Pancreas (tissue), 10 donors: Measurements from ENCODE around the gene CHAC1. TPM values are rescaled to one million over a fixed set of nuclear protein-coding genes. Genes with fewer than 3 reads are reported as not detected.

Source experiments
- ATAC-seq, 4 donors: fragments of 200-7000 bp; cut with Tn5 transposase; one replicate each; pipeline versions ENCODE4 v1.8.0 to v1.9.1; 2020; ENCODE audit warnings: mild to moderate bottlenecking in 4 of 4, moderate library complexity in 4 of 4
- DNase-seq, 6 donors: peaks; one replicate each; pipeline ENCODE4 v3.0.0-alpha.2; 2020
- FAIRE-seq: peaks from 2 replicates; lab custom pipeline; 2012; peaks lifted over from hg19 to GRCh38; lab: Jason Lieb, UNC
- H3K27ac ChIP-seq, 4 donors: fragments of 200-600 bp; sonication (generic); 1 replicate in 3 of 4; 2 replicates in 1 of 4; pipeline versions ENCODE4 v1.5.0 to v1.8.0; 2020
- H3K27me3 ChIP-seq, 4 donors: fragments of 200-600 bp; one replicate each; pipeline ENCODE4 v1.8.0; 2021
- H3K36me3 ChIP-seq, 3 donors: fragments of 200-600 bp; sonication (generic) in 1 of 3; one replicate each; pipeline versions ENCODE4 v1.5.0 to v1.8.0; 2020 to 2021
- H3K4me1 ChIP-seq, 3 donors: fragments of 200-600 bp; one replicate each; pipeline ENCODE4 v1.8.0; 2021
- H3K4me3 ChIP-seq, 4 donors: fragments of 200-600 bp; sonication (generic) in 2 of 4; one replicate each; pipeline versions ENCODE4 v1.5.0 to v1.8.0; 2020 to 2021
- H3K9me3 ChIP-seq, 4 donors: fragments of 200-600 bp; one replicate each; pipeline ENCODE4 v1.8.0; 2021
- WGBS, 2 donors: extraction: QIAGEN DNeasy Blood & Tissue Kit; methylation state at CpG; one replicate each; pipeline ENCODE4 v1.1.7; 2013; 5-methylcytosine and 5-hydroxymethylcytosine counted together
- intact Hi-C, 3 donors: fragments of 100-400 bp; cut with DNase I; formaldehyde crosslinking; loops; one replicate each; pipeline versions ENCODE4 v1.11.1 to v1.14.2; 2022
- polyA plus RNA-seq, 2 donors: library from polyadenylated mRNA; stranded (reverse); fragments of 200-250 nt; gene quantifications; one replicate each; pipeline ENCODE4 v1.2.3, GENCODE V29; 2013
- total RNA-seq, 6 donors: library from RNA; stranded (reverse); fragmentation: NEBNext Ultra II Directional in 4 of 6; extraction: Animal tissue kit (Norgen Biotek cat#: 25700) in 4 of 6; gene quantifications; one replicate each; pipeline versions ENCODE4 v1.2.1 to v1.2.4, GENCODE V29; 2021 to 2023
- TF ChIP-seq, protein P1 (sequence below), 4 donors: fragments of 200-600 bp; sonication (generic) in 3 of 4; IDR thresholded peaks; one replicate each; pipeline versions ENCODE4 v1.5.0 to v1.8.0; 2021; ENCODE audit warnings: antibody characterized with exemption in 4 of 4
- donor health status: healthy with polysubstance abuse.
- donor health status: DM: no; HTN: no; CAD: no; lungs with moderate emphysema.
- donor health status: DM: no; HTN: no; CAD: no.
- donor health status: control.
- donor health status: control.
- donor health status: Bipolar disorder and iron deficiency.
- donor health status: DM: yes; HTN: yes; CAD: no.
- donor health status: DM: no; HTN: no; CAD: no.
- donor health status: DM: no; HTN: no; CAD: no.
- donor health status: DM: yes; HTN: yes; CAD: no.

The CHAC1 gene
- total and polyA plus RNA-seq, 8 donors, result 0.40 to 90.5 (median 2.3) TPM

DNA sequence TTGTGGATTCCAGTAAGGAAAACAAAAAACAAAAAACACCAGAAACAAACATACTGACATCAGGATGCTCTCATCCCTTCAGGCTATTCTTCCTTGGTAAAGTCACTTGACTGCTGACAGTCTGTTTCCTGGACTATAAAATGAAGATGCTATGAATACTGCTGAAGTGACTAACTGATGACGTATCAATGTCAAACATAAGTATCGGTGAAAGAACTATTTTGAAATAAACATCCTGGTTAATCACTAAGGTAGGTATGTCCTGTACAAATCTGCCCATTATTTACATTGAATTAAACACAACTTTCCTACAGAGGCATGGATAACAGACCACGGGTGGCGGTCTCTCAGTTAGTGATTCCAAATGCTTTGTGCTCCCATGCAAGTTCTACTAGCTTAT, 45.9 kb downstream of the CHAC1 start:
- no peak for FAIRE-seq
- WGBS, 2 donors, result 94 to 96% methylated on average over 4 of the region's 4 CpGs
- TF ChIP-seq, protein P1, sequence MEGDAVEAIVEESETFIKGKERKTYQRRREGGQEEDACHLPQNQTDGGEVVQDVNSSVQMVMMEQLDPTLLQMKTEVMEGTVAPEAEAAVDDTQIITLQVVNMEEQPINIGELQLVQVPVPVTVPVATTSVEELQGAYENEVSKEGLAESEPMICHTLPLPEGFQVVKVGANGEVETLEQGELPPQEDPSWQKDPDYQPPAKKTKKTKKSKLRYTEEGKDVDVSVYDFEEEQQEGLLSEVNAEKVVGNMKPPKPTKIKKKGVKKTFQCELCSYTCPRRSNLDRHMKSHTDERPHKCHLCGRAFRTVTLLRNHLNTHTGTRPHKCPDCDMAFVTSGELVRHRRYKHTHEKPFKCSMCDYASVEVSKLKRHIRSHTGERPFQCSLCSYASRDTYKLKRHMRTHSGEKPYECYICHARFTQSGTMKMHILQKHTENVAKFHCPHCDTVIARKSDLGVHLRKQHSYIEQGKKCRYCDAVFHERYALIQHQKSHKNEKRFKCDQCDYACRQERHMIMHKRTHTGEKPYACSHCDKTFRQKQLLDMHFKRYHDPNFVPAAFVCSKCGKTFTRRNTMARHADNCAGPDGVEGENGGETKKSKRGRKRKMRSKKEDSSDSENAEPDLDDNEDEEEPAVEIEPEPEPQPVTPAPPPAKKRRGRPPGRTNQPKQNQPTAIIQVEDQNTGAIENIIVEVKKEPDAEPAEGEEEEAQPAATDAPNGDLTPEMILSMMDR (IDR thresholded peaks at IDR 0.05), result no peak

DNA sequence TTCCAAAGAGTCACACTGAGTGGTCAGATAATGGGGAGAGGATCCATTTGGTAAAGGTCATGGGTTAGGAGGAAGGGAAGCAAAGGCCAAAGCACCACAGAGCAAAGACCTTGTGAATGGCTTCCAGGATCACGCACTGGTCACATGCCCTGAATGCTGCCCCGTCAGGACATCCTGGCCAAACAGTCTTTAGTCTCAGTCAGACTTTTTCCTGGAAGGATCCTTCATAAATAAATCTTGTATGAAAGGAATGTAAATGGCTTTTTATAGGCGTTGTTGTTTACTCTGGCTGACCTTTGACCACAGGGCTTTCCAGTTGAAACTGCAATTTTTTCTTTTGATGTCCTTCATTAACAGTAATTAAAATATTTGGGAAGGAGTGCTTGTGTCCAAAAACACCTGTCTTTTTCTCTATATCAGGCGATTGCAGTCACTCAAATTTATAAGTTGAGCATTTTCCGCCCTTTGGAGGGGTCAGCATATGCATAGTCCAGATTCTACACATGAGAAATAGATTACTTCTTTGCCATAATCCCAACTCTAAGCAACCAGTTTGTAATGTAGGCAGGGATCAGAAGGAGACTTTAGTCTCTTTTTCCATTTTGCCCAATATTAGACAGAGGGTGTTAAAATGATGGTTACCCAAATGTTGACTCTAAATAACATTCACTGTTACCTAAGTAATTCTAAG, 48.4 kb downstream of the CHAC1 start:
- Histone ChIP-seq H3K36me3 (peaks cover 0 to 35% (median 11%) of the 10 kb centered on the region in 3 donors), H3K27ac (peak overlapping the region in 1 of 4 donors; percentile 28), H3K9me3 (no peaks in the 10 kb centered on the region), H3K4me3 (no peak overlapping the region), H3K4me1 (peaks cover 0 to 8% (median 6%) of the 10 kb centered on the region in 3 donors), H3K27me3 (no peaks in the 10 kb centered on the region)
- TF ChIP-seq, protein P1 (IDR thresholded peaks at IDR 0.05), result no peak
- DNase-seq, result peak in 1 of 6 donors; percentile 26
- WGBS, 2 donors, result 36 to 38% methylated on average over 5 of the region's 5 CpGs
- peak in 3 of 4 donors; percentile 63 to 85 (median 77) for ATAC-seq
- intact Hi-C loops, result no loop called here
- FAIRE-seq, result no peak

More for the DNA sequence above, 45.9 kb downstream of the CHAC1 start:
- Histone ChIP-seq H3K9me3 (no peaks in the 10 kb centered on the region), H3K4me3 (no peak overlapping the region), H3K4me1 (peaks cover 0 to 8% (median 6%) of the 10 kb centered on the region in 3 donors), H3K27me3 (no peaks in the 10 kb centered on the region), H3K36me3 (peaks cover 0 to 34% (median 6%) of the 10 kb centered on the region in 3 donors), H3K27ac (no peak overlapping the region)
- intact Hi-C loops, result no loop called here
- DNase-seq (no peak), ATAC-seq (no peak)

DNA sequence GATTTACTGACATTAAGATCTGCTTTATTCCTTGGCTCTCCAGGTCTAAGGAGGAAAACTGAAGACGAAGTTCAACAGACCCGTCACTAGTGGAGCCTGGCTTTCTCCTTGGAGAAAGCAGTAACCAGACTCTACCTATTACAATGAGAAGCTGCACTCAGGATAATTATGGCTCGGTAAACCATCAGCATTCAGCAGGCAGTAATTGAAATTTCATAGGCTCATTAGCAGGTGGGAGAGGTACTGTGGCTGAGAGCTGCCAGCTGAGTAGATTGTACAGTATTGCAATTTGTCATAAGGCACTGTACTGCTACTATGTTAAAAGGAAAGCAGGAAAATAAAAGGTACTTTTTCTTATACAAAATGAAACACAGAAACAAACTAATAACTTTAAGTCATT, 51.2 kb downstream of the CHAC1 start:
- H3K27me3 ChIP-seq, result no peaks in the 10 kb centered on the region
- no peaks in the 10 kb centered on the region for H3K9me3 ChIP-seq
- H3K4me3 ChIP-seq, result no peak overlapping the region
- H3K27ac ChIP-seq, result no peak overlapping the region
- TF ChIP-seq, protein P1 (IDR thresholded peaks at IDR 0.05), result no peak
- intact Hi-C loops, result no loop called here
- 85 to 86% methylated on average over 3 of the region's 3 CpGs for WGBS, 2 donors
- H3K4me1 ChIP-seq, result peaks cover 0 to 8% (median 6%) of the 10 kb centered on the region in 3 donors
- FAIRE-seq, result no peak
- ATAC-seq, result no peak
- H3K36me3 ChIP-seq, result peaks cover 0 to 23% (median 9%) of the 10 kb centered on the region in 3 donors
- no peak for DNase-seq

Other genes with a start within 250 kb of the CHAC1 start
- 10 to 100 TPM; 16.6 to 21.2 (median 17.2) TPM for gene RMDN3, start 198.2 kb upstream of the CHAC1 start, total RNA-seq
- gene RMDN3, start 198.2 kb upstream of the CHAC1 start, polyA plus RNA-seq, result 10 to 100 TPM; 11.9 to 21.3 TPM
- gene GCHFR, start 189.4 kb upstream of the CHAC1 start, total RNA-seq, result 10 to 100 TPM in 1 of 6 donors, 1 to 10 TPM in 5; 4.9 to 10.8 (median 7.4) TPM
- gene GCHFR, start 189.4 kb upstream of the CHAC1 start, polyA plus RNA-seq, result 10 to 100 TPM; 13.8 to 21.4 TPM
- gene C15orf62, start 183.5 kb upstream of the CHAC1 start, total RNA-seq, result under 1 TPM in 5 of 6 donors, not detected in 1; 0.06 to 0.23 (median 0.12) TPM
- gene C15orf62, start 183.5 kb upstream of the CHAC1 start, polyA plus RNA-seq, result under 1 TPM; 0.16 to 0.46 TPM
- 10 to 100 TPM in 2 of 6 donors, 1 to 10 TPM in 4; 7.4 to 14.4 (median 8.2) TPM for gene ZFYVE19, start 146.4 kb upstream of the CHAC1 start, total RNA-seq
- gene ZFYVE19, start 146.4 kb upstream of the CHAC1 start, polyA plus RNA-seq, result 10 to 100 TPM; 19.0 to 27.3 TPM
- 10 to 100 TPM; 12.2 to 23.1 (median 14.8) TPM for gene DNAJC17, start 146.0 kb upstream of the CHAC1 start, total RNA-seq
- 10 to 100 TPM; 54.9 to 57.6 TPM for gene DNAJC17, start 146.0 kb upstream of the CHAC1 start, polyA plus RNA-seq
- under 1 TPM in 2 of 6 donors, not detected in 4; 0.23 to 0.37 TPM for gene PPP1R14D, start 124.8 kb upstream of the CHAC1 start, total RNA-seq
- 1 to 10 TPM in 1 of 2 donors, under 1 TPM in 1; 0.72 to 2.6 TPM for gene PPP1R14D, start 124.8 kb upstream of the CHAC1 start, polyA plus RNA-seq
- 100 to 1,000 TPM in 1 of 6 donors, 10 to 100 TPM in 5; 39.6 to 123 (median 51.1) TPM for gene SPINT1, start 109.4 kb upstream of the CHAC1 start, total RNA-seq
- 10 to 100 TPM; 39.3 to 67.1 TPM for gene SPINT1, start 109.4 kb upstream of the CHAC1 start, polyA plus RNA-seq
- gene RHOV, start 79.2 kb upstream of the CHAC1 start, total RNA-seq, result 10 to 100 TPM in 4 of 6 donors, 1 to 10 TPM in 2; 3.5 to 19.8 (median 10.9) TPM
- 10 to 100 TPM in 1 of 2 donors, 1 to 10 TPM in 1; 8.1 to 11.9 TPM for gene RHOV, start 79.2 kb upstream of the CHAC1 start, polyA plus RNA-seq
- gene VPS18, start 59.0 kb upstream of the CHAC1 start, total RNA-seq, result 10 to 100 TPM in 1 of 6 donors, 1 to 10 TPM in 5; 4.4 to 12.5 (median 6.5) TPM
- 1 to 10 TPM; 6.8 to 9.4 TPM for gene VPS18, start 59.0 kb upstream of the CHAC1 start, polyA plus RNA-seq
- gene DLL4, start 24.1 kb upstream of the CHAC1 start, total RNA-seq, result 1 to 10 TPM; 1.3 to 4.5 (median 1.9) TPM
- gene DLL4, start 24.1 kb upstream of the CHAC1 start, polyA plus RNA-seq, result 1 to 10 TPM; 2.6 to 4.8 TPM
- gene INO80, start 162.8 kb downstream of the CHAC1 start, total RNA-seq, result 10 to 100 TPM in 3 of 6 donors, 1 to 10 TPM in 3; 6.8 to 11.7 (median 9.1) TPM
- gene INO80, start 162.8 kb downstream of the CHAC1 start, polyA plus RNA-seq, result 1 to 10 TPM; 4.7 to 5.5 TPM